HG03064 (cell line): ENCODE measurements around the gene PDE10A.
A peak's percentile ranks its signal among the peaks of the same experiment; 100 is the strongest.

ENCODE experiments used
- ATAC-seq: cut with Tn5 transposase; IDR thresholded peaks from one replicate; pipeline ENCODE4 v1.9.1; 2021; ENCODE audit warnings: low read depth; ENCODE audit not compliant: unreplicated experiment

Gene PDE10A

GRCh38 chr6:165662749-165663376 lies at the start of gene PDE10A:
TSS of gene PDE10A (minus strand) at chr6:165663241. CDS start at chr6:165662811, 430 bp downstream.
- no peak for ATAC-seq

- ATAC-seq: no peak
These were observed 46.0 kb upstream of the PDE10A start for GRCh38 chr6:165708985-165709576.

- ATAC-seq: no peak
These were observed 44.2 kb upstream of the PDE10A start for GRCh38 chr6:165707067-165707853.

- ATAC-seq: no peak
These were observed 42.9 kb upstream of the PDE10A start for GRCh38 chr6:165705941-165706340.

GRCh38 chr6:165704045-165704748 lies 41.2 kb upstream of the PDE10A start:
- no peak for ATAC-seq

GRCh38 chr6:165702669-165703068 lies 39.6 kb upstream of the PDE10A start:
- no peak for ATAC-seq

- ATAC-seq: peak; percentile 61
These were observed 38.7 kb upstream of the PDE10A start for GRCh38 chr6:165701564-165702354.

GRCh38 chr6:165701005-165701404 lies 38.0 kb upstream of the PDE10A start:
- no peak for ATAC-seq

GRCh38 chr6:165698868-165699267 lies 35.8 kb upstream of the PDE10A start:
- no peak for ATAC-seq

- ATAC-seq: no peak
These were observed 34.1 kb upstream of the PDE10A start for GRCh38 chr6:165697171-165697570.

- ATAC-seq: no peak
These were observed 32.9 kb upstream of the PDE10A start for GRCh38 chr6:165695722-165696515.

GRCh38 chr6:165694296-165694695 lies 31.3 kb upstream of the PDE10A start:
- ATAC-seq: no peak

GRCh38 chr6:165692106-165692653 lies 29.1 kb upstream of the PDE10A start:
- ATAC-seq: no peak

- ATAC-seq: no peak
These were observed 26.7 kb upstream of the PDE10A start for GRCh38 chr6:165689699-165690098.

GRCh38 chr6:165686596-165687365 lies 23.7 kb upstream of the PDE10A start:
- ATAC-seq: no peak

- ATAC-seq: no peak
These were observed 22.3 kb upstream of the PDE10A start for GRCh38 chr6:165685302-165685701.

GRCh38 chr6:165684333-165684732 lies 21.3 kb upstream of the PDE10A start:
- no peak for ATAC-seq

GRCh38 chr6:165680975-165681374 lies 17.9 kb upstream of the PDE10A start:
- no peak for ATAC-seq
